ENCODE measurements around the gene AADACL3. TPM values are rescaled to one million over a fixed set of nuclear protein-coding genes. Genes with fewer than 3 reads are reported as not detected.

AADACL3 gene
- total and polyA plus RNA-seq, 2 of the 13 experiments (the other 11 are each of a cell fraction or from before 2014, with no cell fraction given): not detected

DNA sequence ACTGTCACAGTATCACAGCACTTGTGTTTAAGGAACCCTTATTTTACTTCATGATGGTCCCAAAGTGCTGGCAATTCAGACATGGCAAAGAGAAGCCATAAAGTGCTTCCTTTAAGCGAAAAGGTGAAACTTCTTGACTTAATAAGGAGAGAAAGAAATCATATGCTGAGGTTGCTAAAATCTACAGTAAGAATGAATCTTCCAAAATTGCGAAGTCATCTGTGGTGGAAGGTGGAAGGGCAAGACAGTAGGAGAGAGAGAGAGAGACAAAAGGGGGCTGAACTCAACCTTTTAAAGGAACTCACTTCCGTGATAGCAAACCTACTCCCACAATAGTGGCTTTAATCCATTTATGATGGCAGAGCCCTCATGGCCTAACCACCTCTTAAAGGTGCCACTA lies 19.3 kb upstream of the AADACL3 start:
- WGBS (ENCODE audit: low lambda C conversion rate): under 1% methylated on average over 3 of the region's 3 CpGs
- no peaks in the 10 kb centered on the region for H3K79me2 ChIP-seq (ENCODE audit: insufficient read depth, low read length)
- H3K9ac ChIP-seq (ENCODE audit: insufficient read depth, low read depth, low read length): no peak overlapping the region
- peak; percentile 16 to 70; a peak in 2 of 4 replicates for TF ChIP-seq MAFK (conservative IDR thresholded peaks at IDR 0.05 in 1 of 2, IDR thresholded peaks at IDR 0.05 in 1 of 2; ENCODE audit: low read length in 2 of 2)
- TF ChIP-seq MAFF (IDR thresholded peaks at IDR 0.05; ENCODE audit: low read depth, low read length): 0 out of 2 replicates have a peak, but pooled peaks have one; percentile 20
- no peak for TF ChIP-seq MEIS1 (CRISPR knock-in tag; IDR thresholded peaks at IDR 0.05; ENCODE audit: borderline replicate concordance)
- DNase-seq (ENCODE audit: low spot score) (no peak), FAIRE-seq (no peak), ATAC-seq (no peak)
- no peak overlapping the region for H2AFZ ChIP-seq (ENCODE audit: low read length)
- in situ Hi-C loops (cut with HindIII; ENCODE audit: extremely low pct_ligation_motif_present, low pct_unique_long_range_greater_than_20kb) (no loop called here), intact Hi-C loops (cut with micrococcal nuclease; ENCODE audit: unreplicated experiment) (no loop called here)
- BruUV-seq (replicated peaks): no TSS peak
- no peak overlapping the region for H3K4me2 ChIP-seq (ENCODE audit: low read depth, low read length)
- no peaks in the 10 kb centered on the region for H3K36me3 ChIP-seq (replicated peaks in 1 of 2; ENCODE audit: control insufficient read depth in 1 of 2, insufficient read depth in 2 of 2, low read length in 2 of 2)
- peaks cover 3 to 15% of the 10 kb centered on the region in 2 experiments; a peak in 4 of 5 replicates for H3K27me3 ChIP-seq (ENCODE audit: control insufficient read depth in 1 of 2, insufficient read depth in 2 of 2, low read length in 2 of 2)
- no peaks in the 10 kb centered on the region for H3K9me3 ChIP-seq (ENCODE audit: low read length)
- POLR2A ChIA-PET: no interaction called here
- H3K27ac ChIP-seq (ENCODE audit: extremely low read length, insufficient read depth, low read length): no peak overlapping the region
- CTCF ChIA-PET (ENCODE audit: low intra/inter-chr PET ratio, low total read pairs): no interaction called here
- H3K4me3 ChIP-seq (replicated peaks in 1 of 3; ENCODE audit: insufficient read depth in 1 of 3, low read depth in 2 of 3, low read length in 3 of 3): no peak overlapping the region
- H3K4me1 ChIP-seq (ENCODE audit: insufficient read depth, low read length): no peaks in the 10 kb centered on the region
- H4K20me1 ChIP-seq (ENCODE audit: insufficient read depth, low read length): no peaks in the 10 kb centered on the region

DNA sequence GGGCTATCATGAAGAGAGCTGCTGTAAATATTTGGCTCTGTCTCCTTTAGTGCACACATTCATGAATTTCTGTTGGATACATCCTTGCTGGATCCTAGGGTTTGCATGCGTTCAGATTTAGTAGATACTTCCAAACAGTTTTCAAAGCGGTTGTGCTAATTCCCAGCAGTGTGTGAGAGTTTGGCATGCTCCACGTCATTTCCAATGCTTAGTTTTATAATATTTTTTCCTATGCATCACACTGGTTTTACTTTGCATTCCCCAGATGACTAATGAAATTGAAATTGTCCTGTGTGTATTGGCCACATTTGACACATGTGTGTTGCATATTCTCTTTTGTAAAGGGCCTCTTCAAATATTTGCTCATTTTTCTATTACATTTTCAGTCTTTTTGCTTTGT lies 18.5 kb upstream of the AADACL3 start:
- CTCF ChIA-PET (ENCODE audit: low intra/inter-chr PET ratio, low total read pairs): no interaction called here
- Histone ChIP-seq H3K36me3 (replicated peaks in 1 of 2; ENCODE audit: control insufficient read depth in 1 of 2, insufficient read depth in 2 of 2, low read length in 2 of 2) (no peaks in the 10 kb centered on the region), H3K9ac (ENCODE audit: insufficient read depth, low read depth, low read length) (no peak overlapping the region), H3K79me2 (ENCODE audit: insufficient read depth, low read length) (no peaks in the 10 kb centered on the region), H4K20me1 (ENCODE audit: insufficient read depth, low read length) (no peaks in the 10 kb centered on the region), H3K27ac (ENCODE audit: extremely low read length, insufficient read depth, low read length) (no peak overlapping the region), H2AFZ (ENCODE audit: low read length) (no peak overlapping the region), H3K9me3 (ENCODE audit: low read length) (no peaks in the 10 kb centered on the region), H3K4me2 (ENCODE audit: low read depth, low read length) (no peak overlapping the region), H3K4me1 (ENCODE audit: insufficient read depth, low read length) (no peaks in the 10 kb centered on the region), H3K4me3 (replicated peaks in 1 of 3; ENCODE audit: insufficient read depth in 1 of 3, low read depth in 2 of 3, low read length in 3 of 3) (no peak overlapping the region), H3K27me3 (ENCODE audit: control insufficient read depth in 1 of 2, insufficient read depth in 2 of 2, low read length in 2 of 2) (peaks cover 3 to 16% of the 10 kb centered on the region in 2 experiments; a peak in 4 of 5 replicates)
- FAIRE-seq (no peak), ATAC-seq (no peak), DNase-seq (ENCODE audit: low spot score) (no peak)
- intact Hi-C loops (cut with micrococcal nuclease; ENCODE audit: unreplicated experiment): no loop called here
- BruUV-seq (replicated peaks): no TSS peak
- no peak for TF ChIP-seq HDAC6 (IDR thresholded peaks at IDR 0.05; ENCODE audit: low read depth, low read length)
- TF ChIP-seq PAWR (CRISPR knock-in tag; IDR thresholded peaks at IDR 0.05; ENCODE audit: borderline replicate concordance): no peak
- no peak for TF ChIP-seq NCOA1 (CRISPR knock-in tag; IDR thresholded peaks at IDR 0.05)
- no peak for TF ChIP-seq GLI4 (CRISPR knock-in tag; IDR thresholded peaks at IDR 0.05; ENCODE audit: borderline replicate concordance)
- no peak for TF ChIP-seq U2AF2 (IDR thresholded peaks at IDR 0.05; ENCODE audit: low read depth, low read length)
- TF ChIP-seq, protein P1, sequence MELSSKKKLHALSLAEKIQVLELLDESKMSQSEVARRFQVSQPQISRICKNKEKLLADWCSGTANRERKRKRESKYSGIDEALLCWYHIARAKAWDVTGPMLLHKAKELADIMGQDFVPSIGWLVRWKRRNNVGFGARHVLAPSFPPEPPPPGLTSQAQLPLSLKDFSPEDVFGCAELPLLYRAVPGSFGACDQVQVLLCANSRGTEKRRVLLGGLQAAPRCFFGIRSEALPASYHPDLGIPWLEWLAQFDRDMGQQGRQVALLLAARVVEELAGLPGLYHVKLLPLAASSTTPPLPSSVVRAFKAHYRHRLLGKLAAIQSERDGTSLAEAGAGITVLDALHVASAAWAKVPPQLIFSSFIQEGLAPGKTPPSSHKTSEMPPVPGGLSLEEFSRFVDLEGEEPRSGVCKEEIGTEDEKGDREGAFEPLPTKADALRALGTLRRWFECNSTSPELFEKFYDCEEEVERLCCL (CRISPR knock-in tag; IDR thresholded peaks at IDR 0.05; ENCODE audit: borderline replicate concordance): no peak
- TF ChIP-seq MXI1 (IDR thresholded peaks at IDR 0.05; ENCODE audit: borderline replicate concordance, low read depth, low read length): no peak
- TF ChIP-seq PHF8 (CRISPR knock-in tag; IDR thresholded peaks at IDR 0.05): no peak
- TF ChIP-seq, protein P2, sequence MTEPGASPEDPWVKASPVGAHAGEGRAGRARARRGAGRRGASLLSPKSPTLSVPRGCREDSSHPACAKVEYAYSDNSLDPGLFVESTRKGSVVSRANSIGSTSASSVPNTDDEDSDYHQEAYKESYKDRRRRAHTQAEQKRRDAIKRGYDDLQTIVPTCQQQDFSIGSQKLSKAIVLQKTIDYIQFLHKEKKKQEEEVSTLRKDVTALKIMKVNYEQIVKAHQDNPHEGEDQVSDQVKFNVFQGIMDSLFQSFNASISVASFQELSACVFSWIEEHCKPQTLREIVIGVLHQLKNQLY (CRISPR knock-in tag; IDR thresholded peaks at IDR 0.05): no peak
- TF ChIP-seq, protein P3, sequence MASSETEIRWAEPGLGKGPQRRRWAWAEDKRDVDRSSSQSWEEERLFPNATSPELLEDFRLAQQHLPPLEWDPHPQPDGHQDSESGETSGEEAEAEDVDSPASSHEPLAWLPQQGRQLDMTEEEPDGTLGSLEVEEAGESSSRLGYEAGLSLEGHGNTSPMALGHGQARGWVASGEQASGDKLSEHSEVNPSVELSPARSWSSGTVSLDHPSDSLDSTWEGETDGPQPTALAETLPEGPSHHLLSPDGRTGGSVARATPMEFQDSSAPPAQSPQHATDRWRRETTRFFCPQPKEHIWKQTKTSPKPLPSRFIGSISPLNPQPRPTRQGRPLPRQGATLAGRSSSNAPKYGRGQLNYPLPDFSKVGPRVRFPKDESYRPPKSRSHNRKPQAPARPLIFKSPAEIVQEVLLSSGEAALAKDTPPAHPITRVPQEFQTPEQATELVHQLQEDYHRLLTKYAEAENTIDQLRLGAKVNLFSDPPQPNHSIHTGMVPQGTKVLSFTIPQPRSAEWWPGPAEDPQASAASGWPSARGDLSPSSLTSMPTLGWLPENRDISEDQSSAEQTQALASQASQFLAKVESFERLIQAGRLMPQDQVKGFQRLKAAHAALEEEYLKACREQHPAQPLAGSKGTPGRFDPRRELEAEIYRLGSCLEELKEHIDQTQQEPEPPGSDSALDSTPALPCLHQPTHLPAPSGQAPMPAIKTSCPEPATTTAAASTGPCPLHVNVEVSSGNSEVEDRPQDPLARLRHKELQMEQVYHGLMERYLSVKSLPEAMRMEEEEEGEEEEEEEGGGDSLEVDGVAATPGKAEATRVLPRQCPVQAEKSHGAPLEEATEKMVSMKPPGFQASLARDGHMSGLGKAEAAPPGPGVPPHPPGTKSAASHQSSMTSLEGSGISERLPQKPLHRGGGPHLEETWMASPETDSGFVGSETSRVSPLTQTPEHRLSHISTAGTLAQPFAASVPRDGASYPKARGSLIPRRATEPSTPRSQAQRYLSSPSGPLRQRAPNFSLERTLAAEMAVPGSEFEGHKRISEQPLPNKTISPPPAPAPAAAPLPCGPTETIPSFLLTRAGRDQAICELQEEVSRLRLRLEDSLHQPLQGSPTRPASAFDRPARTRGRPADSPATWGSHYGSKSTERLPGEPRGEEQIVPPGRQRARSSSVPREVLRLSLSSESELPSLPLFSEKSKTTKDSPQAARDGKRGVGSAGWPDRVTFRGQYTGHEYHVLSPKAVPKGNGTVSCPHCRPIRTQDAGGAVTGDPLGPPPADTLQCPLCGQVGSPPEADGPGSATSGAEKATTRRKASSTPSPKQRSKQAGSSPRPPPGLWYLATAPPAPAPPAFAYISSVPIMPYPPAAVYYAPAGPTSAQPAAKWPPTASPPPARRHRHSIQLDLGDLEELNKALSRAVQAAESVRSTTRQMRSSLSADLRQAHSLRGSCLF (CRISPR knock-in tag; IDR thresholded peaks at IDR 0.05; ENCODE audit: borderline replicate concordance): no peak
- 5% methylated on average over 3 of the region's 3 CpGs for WGBS (ENCODE audit: low lambda C conversion rate)
- POLR2A ChIA-PET: no interaction called here
- in situ Hi-C loops (cut with HindIII; ENCODE audit: extremely low pct_ligation_motif_present, low pct_unique_long_range_greater_than_20kb): no loop called here

All from HepG2 (cell line).